SKM-1 (cell line): Measurements from ENCODE around the gene OTOR.

Experiments used
- DNase-seq: peaks from one replicate; lab custom pipeline; 2025; ENCODE audit not compliant: unreplicated experiment; lab: John Stamatoyannopoulos, UW

Gene OTOR

GRCh38 chr20:16748308-16748900 is at the start of gene OTOR:
Gene OTOR, plus strand, starts transcription at chr20:16748358. Its CDS starts 44 bp downstream, at chr20:16748402.
- no peak for DNase-seq

GRCh38 chr20:16699293-16699692 is 48.9 kb upstream of the OTOR start:
- no peak for DNase-seq

- no peak for DNase-seq
These were observed 46.9 kb upstream of the OTOR start for GRCh38 chr20:16701296-16701695.

GRCh38 chr20:16703570-16703969 is 44.6 kb upstream of the OTOR start:
- DNase-seq: no peak

- DNase-seq: no peak
These were observed 40.5 kb upstream of the OTOR start for GRCh38 chr20:16707674-16708073.

- no peak for DNase-seq
These were observed 39.6 kb upstream of the OTOR start for GRCh38 chr20:16708602-16709001.

- DNase-seq: no peak
These were observed 39.1 kb upstream of the OTOR start for GRCh38 chr20:16709017-16709416.

- no peak for DNase-seq
These were observed 37.4 kb upstream of the OTOR start for GRCh38 chr20:16710781-16711180.

GRCh38 chr20:16711661-16712258 is 36.4 kb upstream of the OTOR start:
- peak; percentile 36 for DNase-seq

GRCh38 chr20:16712511-16712947 is 35.6 kb upstream of the OTOR start:
- no peak for DNase-seq

- no peak for DNase-seq
These were observed 35.1 kb upstream of the OTOR start for GRCh38 chr20:16713066-16713465.

GRCh38 chr20:16714242-16714641 is 33.9 kb upstream of the OTOR start:
- no peak for DNase-seq

GRCh38 chr20:16714751-16715150 is 33.4 kb upstream of the OTOR start:
- no peak for DNase-seq

- DNase-seq: no peak
These were observed 28.7 kb upstream of the OTOR start for GRCh38 chr20:16719421-16719820.

- DNase-seq: no peak
These were observed 19.1 kb upstream of the OTOR start for GRCh38 chr20:16729080-16729479.

- DNase-seq: peak; percentile 55
These were observed 18.3 kb upstream of the OTOR start, which contains the start of gene SNRPB2 for GRCh38 chr20:16729565-16730460. Gene SNRPB2, plus strand, starts transcription at chr20:16730026. Its CDS starts 1,677 bp downstream, at chr20:16731703.

- DNase-seq: no peak
These were observed 15.5 kb upstream of the OTOR start for GRCh38 chr20:16732506-16733152.

- no peak for DNase-seq
These were observed 7.6 kb upstream of the OTOR start for GRCh38 chr20:16740365-16741072.

- no peak for DNase-seq
These were observed 3.9 kb upstream of the OTOR start for GRCh38 chr20:16744178-16744807.

- DNase-seq: no peak
These were observed 3.0 kb upstream of the OTOR start for GRCh38 chr20:16745204-16745603.
